ENCODE data around the gene IFNG.

IFNG gene

GRCh38 chr12:68114606-68115005, 44.9 kb downstream of the IFNG start:
- H3K4me3 ChIP-seq (replicated peaks; ENCODE audit: insufficient read depth, low read length): no peak overlapping the region
- no peak overlapping the region for H3K27ac ChIP-seq (replicated peaks)
- DNase-seq (ENCODE audit: low read depth in 1 of 2, low spot score in 1 of 2): no peak
- TF ChIP-seq CTCF (IDR thresholded peaks at IDR 0.05; ENCODE audit: insufficient read depth, low read length) (no peak), REST (IDR thresholded peaks at IDR 0.05; ENCODE audit: insufficient replicate concordance, low read depth) (no peak), POLR2AphosphoS5 (IDR thresholded peaks at IDR 0.05; ENCODE audit: low read depth) (no peak), GABPA (IDR thresholded peaks at IDR 0.05; ENCODE audit: low read depth) (no peak), SPI1 (IDR thresholded peaks at IDR 0.05; ENCODE audit: borderline replicate concordance, low read depth) (no peak)
- H3K27me3 ChIP-seq (ENCODE audit: insufficient read depth, poor library complexity, severe bottlenecking): no peaks in the 10 kb centered on the region

- Histone ChIP-seq H3K4me3 (replicated peaks; ENCODE audit: insufficient read depth, low read length) (no peak overlapping the region), H3K27ac (replicated peaks) (no peak overlapping the region), H3K27me3 (ENCODE audit: insufficient read depth, poor library complexity, severe bottlenecking) (no peaks in the 10 kb centered on the region)
- TF ChIP-seq GABPA (IDR thresholded peaks at IDR 0.05; ENCODE audit: low read depth) (no peak), REST (IDR thresholded peaks at IDR 0.05; ENCODE audit: insufficient replicate concordance, low read depth) (no peak), SPI1 (IDR thresholded peaks at IDR 0.05; ENCODE audit: borderline replicate concordance, low read depth) (no peak), POLR2AphosphoS5 (IDR thresholded peaks at IDR 0.05; ENCODE audit: low read depth) (no peak), CTCF (IDR thresholded peaks at IDR 0.05; ENCODE audit: insufficient read depth, low read length) (no peak)
- peak in 1 of 2 experiments; percentile 17 for DNase-seq (ENCODE audit: low read depth in 1 of 2, low spot score in 1 of 2)
Observed at GRCh38 chr12:68113644-68114043, 45.9 kb downstream of the IFNG start.

GRCh38 chr12:68111995-68112394, 47.5 kb downstream of the IFNG start:
- Histone ChIP-seq H3K27ac (replicated peaks) (no peak overlapping the region), H3K4me3 (replicated peaks; ENCODE audit: insufficient read depth, low read length) (no peak overlapping the region), H3K27me3 (ENCODE audit: insufficient read depth, poor library complexity, severe bottlenecking) (no peaks in the 10 kb centered on the region)
- TF ChIP-seq SPI1 (IDR thresholded peaks at IDR 0.05; ENCODE audit: borderline replicate concordance, low read depth): no peak
- TF ChIP-seq GABPA (IDR thresholded peaks at IDR 0.05; ENCODE audit: low read depth): no peak
- no peak for TF ChIP-seq CTCF (IDR thresholded peaks at IDR 0.05; ENCODE audit: insufficient read depth, low read length)
- no peak for TF ChIP-seq POLR2AphosphoS5 (IDR thresholded peaks at IDR 0.05; ENCODE audit: low read depth)
- TF ChIP-seq REST (IDR thresholded peaks at IDR 0.05; ENCODE audit: insufficient replicate concordance, low read depth): no peak
- DNase-seq (ENCODE audit: low read depth in 1 of 2, low spot score in 1 of 2): no peak
